HAP-1 (cell line): ENCODE data around the gene TXNRD2.

ENCODE experiments used
- DNase-seq, 2 experiments: peaks; one replicate each; pipeline ENCODE4 v3.0.0-alpha.2; 2016 to 2020; ENCODE audit warnings: low spot score in 2 of 2
- H3K27me3 ChIP-seq: fragments of 250-450 bp; sonication (Bioruptor Pico); 2 replicates; pipeline ENCODE4 v1.5.1; 2020; ENCODE audit warnings: low read depth, mild to moderate bottlenecking, moderate library complexity
- H3K36me3 ChIP-seq: fragments of 250-450 bp; sonication (Bioruptor Pico); replicated peaks from 2 replicates; pipeline ENCODE4 v1.5.1; 2020; ENCODE audit warnings: mild to moderate bottlenecking
- H3K4me1 ChIP-seq: fragments of 250-450 bp; sonication (Bioruptor Pico); 2 replicates; pipeline ENCODE4 v1.5.1; 2020; ENCODE audit warnings: mild to moderate bottlenecking
- H3K4me3 ChIP-seq: fragments of 250-450 bp; sonication (Bioruptor Pico); 2 replicates; pipeline ENCODE4 v1.5.1; 2020; ENCODE audit warnings: mild to moderate bottlenecking, moderate library complexity
- H3K9me3 ChIP-seq: fragments of 250-450 bp; sonication (Bioruptor Pico); 2 replicates; pipeline ENCODE4 v1.5.1; 2020; ENCODE audit warnings: mild to moderate bottlenecking, moderate library complexity
- in situ Hi-C: fragments of 300-500 bp; cut with MboI; formaldehyde crosslinking; loops from 3 replicates; pipeline ENCODE4 v1.14.3; 2020; ENCODE audit warnings: low sequenced_read_pairs, inconsistent platforms, mixed read lengths

TXNRD2 gene

GRCh38 chr22:19871845-19872778 lies 69.5 kb downstream of the TXNRD2 start:
- Histone ChIP-seq H3K27me3 (no peaks in the 10 kb centered on the region), H3K4me3 (no peak overlapping the region), H3K4me1 (no peaks in the 10 kb centered on the region; the same call in 1 of the 2 replicates), H3K36me3 (no peaks in the 10 kb centered on the region), H3K9me3 (no peaks in the 10 kb centered on the region)
- DNase-seq = peak in 1 of 2 experiments; percentile 7
- in situ Hi-C loops = loop anchor here (25.0 kb wide), 1 partner anchor 435 kb away; the partner anchor contains the start of genes C22orf39, HIRA and MRPL40

GRCh38 chr22:19871023-19871844 lies 70.4 kb downstream of the TXNRD2 start:
- no peak overlapping the region for H3K4me3 ChIP-seq
- H3K27me3 ChIP-seq = no peaks in the 10 kb centered on the region
- no peaks in the 10 kb centered on the region for H3K9me3 ChIP-seq
- H3K36me3 ChIP-seq = no peaks in the 10 kb centered on the region
- in situ Hi-C loops = loop anchor here (25.0 kb wide), 1 partner anchor 434 kb away; the partner anchor contains the start of genes C22orf39, HIRA and MRPL40
- H3K4me1 ChIP-seq = no peaks in the 10 kb centered on the region; the same call in 1 of the 2 replicates
- DNase-seq = peak in 1 of 2 experiments; percentile 6

DNA sequence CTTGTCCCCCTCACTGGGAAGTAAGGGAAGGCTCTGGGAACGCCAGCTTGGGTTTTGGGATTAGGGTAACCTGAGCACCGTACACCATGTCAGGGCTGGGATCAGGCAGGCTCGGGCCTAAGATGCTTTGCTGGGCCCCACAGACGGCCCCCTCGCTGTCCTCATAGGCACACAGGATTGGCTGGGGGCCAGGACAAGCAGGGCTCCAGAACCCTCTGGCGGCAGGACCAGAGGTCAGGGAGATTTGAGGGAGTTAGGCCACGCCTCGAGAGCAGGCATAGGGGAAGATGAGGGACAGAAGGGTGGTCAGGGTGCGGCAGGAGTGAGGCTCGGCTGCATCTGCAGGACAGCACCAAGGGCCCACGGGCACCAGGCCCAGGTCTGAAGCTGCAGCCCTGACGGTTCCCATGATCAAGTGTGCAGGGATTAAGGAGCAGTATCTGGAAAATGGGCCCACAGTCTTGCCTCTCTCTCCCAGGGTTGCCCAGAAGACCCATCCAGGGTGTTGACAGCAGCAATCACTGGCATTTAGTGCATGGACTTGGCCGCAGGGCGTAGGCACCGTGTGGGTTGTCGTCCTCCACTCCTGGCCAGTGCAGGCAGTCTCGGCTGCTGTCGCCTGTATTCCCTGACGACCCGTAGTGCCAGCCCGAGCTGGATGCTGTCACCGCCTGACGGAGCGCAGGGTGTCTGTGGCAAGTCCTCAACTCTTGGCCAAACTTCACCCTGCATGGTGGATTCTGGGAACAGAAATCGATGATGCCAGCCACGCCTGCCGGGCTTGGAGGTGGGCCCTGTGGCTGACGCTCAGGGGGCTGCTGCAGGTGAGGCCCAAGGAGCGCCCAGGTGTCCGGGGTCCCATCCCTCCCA lies 71.2 kb downstream of the TXNRD2 start:
- no peaks in the 10 kb centered on the region for H3K9me3 ChIP-seq
- no peaks in the 10 kb centered on the region for H3K36me3 ChIP-seq
- H3K27me3 ChIP-seq = no peaks in the 10 kb centered on the region
- in situ Hi-C loops = loop anchor here (25.0 kb wide), 1 partner anchor 433 kb away; the partner anchor contains the start of genes C22orf39, HIRA and MRPL40
- H3K4me3 ChIP-seq = no peak overlapping the region
- no peaks in the 10 kb centered on the region; the same call in 1 of the 2 replicates for H3K4me1 ChIP-seq
- DNase-seq = peak in 1 of 2 experiments; percentile 9

GRCh38 chr22:19869497-19870152 lies 72.0 kb downstream of the TXNRD2 start:
- Histone ChIP-seq H3K36me3 (no peaks in the 10 kb centered on the region), H3K4me1 (no peaks in the 10 kb centered on the region; the same call in 1 of the 2 replicates), H3K27me3 (no peaks in the 10 kb centered on the region), H3K9me3 (no peaks in the 10 kb centered on the region), H3K4me3 (no peak overlapping the region)
- in situ Hi-C loops = loop anchor here (25.0 kb wide), 1 partner anchor 432 kb away; the partner anchor contains the start of genes C22orf39, HIRA and MRPL40
- peak in 1 of 2 experiments; percentile 7 for DNase-seq

DNA sequence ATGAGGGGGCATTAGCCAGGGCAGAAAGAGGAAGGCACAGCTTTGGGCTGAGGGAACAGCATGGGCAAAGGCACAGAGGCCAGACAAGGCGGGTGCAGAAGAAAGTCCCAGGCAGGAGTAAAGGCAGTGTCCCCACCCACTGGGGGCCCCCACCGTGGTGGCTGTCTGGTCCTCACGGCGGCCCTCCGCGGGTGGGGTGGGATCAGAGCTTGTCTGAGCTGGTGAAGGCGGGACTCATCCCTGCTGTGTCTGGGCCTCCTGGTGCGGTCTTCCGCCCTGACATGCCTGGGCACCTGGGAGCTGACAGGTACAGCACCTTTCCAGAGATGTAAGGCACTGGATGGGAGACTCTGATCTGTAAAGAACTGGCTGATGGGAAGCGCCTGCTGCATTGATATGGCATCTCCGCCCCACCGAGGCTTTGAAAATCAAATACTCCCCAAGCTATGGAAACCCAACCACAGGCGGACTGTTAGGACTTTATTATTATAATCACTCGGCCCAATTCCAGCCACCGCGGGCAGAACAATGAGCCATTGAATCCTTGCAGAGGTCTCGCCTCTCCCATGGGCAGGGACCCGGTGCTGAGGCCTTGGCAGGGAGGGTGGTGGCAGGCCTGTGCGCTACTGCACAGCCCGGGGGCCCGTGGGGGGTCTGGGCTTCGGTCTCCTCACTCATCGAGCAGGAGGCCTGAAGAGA lies 72.7 kb downstream of the TXNRD2 start:
- Histone ChIP-seq H3K4me3 (no peak overlapping the region), H3K4me1 (no peaks in the 10 kb centered on the region; the same call in 1 of the 2 replicates), H3K9me3 (no peaks in the 10 kb centered on the region), H3K27me3 (no peaks in the 10 kb centered on the region), H3K36me3 (no peaks in the 10 kb centered on the region)
- in situ Hi-C loops = loop anchor here (25.0 kb wide), 1 partner anchor 432 kb away; the partner anchor contains the start of genes C22orf39, HIRA and MRPL40
- peak in 1 of 2 experiments; percentile 37 for DNase-seq

- H3K36me3 ChIP-seq = no peaks in the 10 kb centered on the region
- in situ Hi-C loops = loop anchor here (25.0 kb wide), 1 partner anchor 431 kb away; the partner anchor contains the start of genes C22orf39, HIRA and MRPL40
- DNase-seq = no peak
- H3K4me1 ChIP-seq = no peaks in the 10 kb centered on the region; the same call in 1 of the 2 replicates
- no peak overlapping the region for H3K4me3 ChIP-seq
- H3K27me3 ChIP-seq = no peaks in the 10 kb centered on the region
- no peaks in the 10 kb centered on the region for H3K9me3 ChIP-seq
Observed at GRCh38 chr22:19868333-19868732, 73.3 kb downstream of the TXNRD2 start.

- Histone ChIP-seq H3K4me3 (no peak overlapping the region), H3K36me3 (no peaks in the 10 kb centered on the region), H3K9me3 (no peaks in the 10 kb centered on the region), H3K4me1 (no peaks in the 10 kb centered on the region; the same call in 1 of the 2 replicates), H3K27me3 (no peaks in the 10 kb centered on the region)
- in situ Hi-C loops = loop anchor here (25.0 kb wide), 1 partner anchor 430 kb away; the partner anchor contains the start of genes C22orf39, HIRA and MRPL40
- DNase-seq = no peak
Observed at GRCh38 chr22:19867617-19868016, 74.0 kb downstream of the TXNRD2 start.

DNA sequence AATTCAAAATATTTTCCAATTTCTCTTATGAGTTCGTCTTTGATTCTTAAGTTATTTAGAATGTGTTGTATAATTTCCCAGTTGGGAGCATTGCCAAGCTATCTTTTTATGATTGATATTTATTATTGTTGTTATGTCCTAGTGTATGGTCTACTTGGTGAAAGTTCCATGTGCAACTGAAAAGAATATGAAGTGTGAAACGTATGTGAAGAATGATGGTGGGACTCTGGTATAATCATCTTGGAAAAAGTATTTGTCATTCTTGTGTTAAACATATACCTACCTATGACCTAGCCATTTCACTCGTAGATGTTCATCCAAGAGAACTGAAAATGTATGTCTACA lies 75.0 kb downstream of the TXNRD2 start:
- Histone ChIP-seq H3K36me3 (no peaks in the 10 kb centered on the region), H3K9me3 (no peaks in the 10 kb centered on the region), H3K4me3 (no peak overlapping the region), H3K4me1 (no peaks in the 10 kb centered on the region; the same call in 1 of the 2 replicates), H3K27me3 (no peaks in the 10 kb centered on the region)
- in situ Hi-C loops = loop anchor here (25.0 kb wide), 1 partner anchor 429 kb away; the partner anchor contains the start of genes C22orf39, HIRA and MRPL40
- no peak for DNase-seq

DNA sequence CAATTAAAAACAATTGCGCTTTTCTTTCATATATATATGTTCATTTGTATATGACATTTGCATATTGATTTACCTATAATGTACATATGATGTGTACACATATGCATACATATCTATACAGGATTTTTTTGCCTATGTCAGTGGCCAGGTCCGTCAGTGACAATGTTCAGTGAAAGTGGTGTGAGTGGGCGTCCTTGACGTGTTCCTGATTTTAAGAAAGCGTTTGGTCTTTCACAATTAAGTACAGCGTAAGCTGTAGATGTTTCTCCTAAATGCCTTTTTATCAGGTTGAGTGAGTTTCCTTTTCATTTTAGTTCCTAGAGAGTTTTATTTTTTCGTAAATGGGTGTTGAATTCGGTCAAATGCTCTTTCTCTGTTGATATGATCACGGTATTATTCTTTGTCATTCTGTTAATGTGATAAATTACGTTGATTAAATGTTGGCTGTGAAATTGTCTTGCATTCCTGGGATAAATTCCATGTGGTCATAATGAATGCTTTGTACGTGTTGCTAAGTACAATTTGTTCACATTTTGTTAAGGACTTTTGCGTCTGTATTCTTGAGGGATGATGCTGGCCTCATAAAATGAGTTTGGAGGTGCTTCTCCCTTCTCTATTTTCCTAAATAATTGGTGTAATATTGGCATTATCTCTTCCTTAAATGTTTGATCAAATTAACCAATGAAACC lies 76.3 kb downstream of the TXNRD2 start:
- no peak for DNase-seq
- H3K36me3 ChIP-seq = no peaks in the 10 kb centered on the region
- no peaks in the 10 kb centered on the region for H3K9me3 ChIP-seq
- no peaks in the 10 kb centered on the region for H3K27me3 ChIP-seq
- no peak overlapping the region for H3K4me3 ChIP-seq
- in situ Hi-C loops = loop anchor here (25.0 kb wide), 1 partner anchor 428 kb away; the partner anchor contains the start of genes C22orf39, HIRA and MRPL40
- no peaks in the 10 kb centered on the region; the same call in 1 of the 2 replicates for H3K4me1 ChIP-seq

- Histone ChIP-seq H3K36me3 (no peaks in the 10 kb centered on the region), H3K27me3 (no peaks in the 10 kb centered on the region), H3K4me1 (no peaks in the 10 kb centered on the region; the same call in 1 of the 2 replicates), H3K9me3 (no peaks in the 10 kb centered on the region), H3K4me3 (no peak overlapping the region)
- no peak for DNase-seq
- in situ Hi-C loops = loop anchor here (25.0 kb wide), 1 partner anchor 427 kb away; the partner anchor contains the start of genes C22orf39, HIRA and MRPL40
Observed at GRCh38 chr22:19864538-19865106, 77.0 kb downstream of the TXNRD2 start.

- Histone ChIP-seq H3K9me3 (no peaks in the 10 kb centered on the region), H3K27me3 (no peaks in the 10 kb centered on the region), H3K36me3 (no peaks in the 10 kb centered on the region), H3K4me3 (no peak overlapping the region), H3K4me1 (no peaks in the 10 kb centered on the region)
- in situ Hi-C loops = loop anchor here (25.0 kb wide), 1 partner anchor 426 kb away; the partner anchor contains the start of genes C22orf39, HIRA and MRPL40
- no peak for DNase-seq
Observed at GRCh38 chr22:19863571-19863970, 78.0 kb downstream of the TXNRD2 start.
